PC-3 (cell line): ENCODE measurements around the gene CRYGB. TPM values are rescaled to one million over a fixed set of nuclear protein-coding genes. Genes with fewer than 3 reads are reported as not detected.

ENCODE experiments used
- ATAC-seq: fragments of 200-7000 bp; cut with Tn5 transposase; 2 replicates; pipeline ENCODE4 v1.9.1; 2020; ENCODE audit warnings: mild to moderate bottlenecking, moderate library complexity
- BruUV-seq: library from RNA; stranded (reverse); fragments of 400-500 nt; replicated peaks from 2 replicates; lab custom pipeline; 2021; lab: Mats Ljungman, UMichigan
- CTCF ChIA-PET: fragments of 300-600 bp; sonication (Branson Sonifier 250); formaldehyde crosslinking; loops from one replicate; lab custom pipeline; 2022; ENCODE audit warnings: antibody characterized with exemption; lab: Charles Lee
- POLR2A ChIA-PET: fragments of 300-600 bp; sonication (Branson Sonifier 250); formaldehyde crosslinking; loops from one replicate; lab custom pipeline; 2022; ENCODE audit warnings: antibody characterized with exemption; ENCODE audit not compliant: unreplicated experiment; lab: Charles Lee
- DNase-seq: peaks from one replicate; pipeline ENCODE4 v3.0.0-alpha.2; 2015
- H2AFZ ChIP-seq: fragments of 300-600 bp; sonication (generic); 2 replicates; pipeline ENCODE4 v1.6.0; 2016; ENCODE audit warnings: antibody characterized with exemption, low read length
- H3F3A ChIP-seq: fragments of 300-600 bp; sonication (generic); one replicate; pipeline ENCODE4 v1.6.0; 2017; ENCODE audit warnings: antibody characterized with exemption, low read length, control low read depth, mild to moderate bottlenecking; ENCODE audit not compliant: unreplicated experiment
- H3K27ac ChIP-seq: fragments of 300-600 bp; sonication (generic); 2 replicates; pipeline ENCODE4 v1.5.1; 2016; ENCODE audit warnings: mild to moderate bottlenecking, low read length
- H3K27me3 ChIP-seq: fragments of 300-600 bp; sonication (generic); 2 replicates; pipeline ENCODE4 v1.6.1; 2016; ENCODE audit warnings: low read length, mixed read lengths
- H3K36me3 ChIP-seq: fragments of 300-600 bp; sonication (generic); 2 replicates; pipeline ENCODE4 v1.6.1; 2016; ENCODE audit warnings: low read depth, mixed run types, low read length, mixed read lengths
- H3K4me1 ChIP-seq: fragments of 300-600 bp; sonication (generic); 2 replicates; pipeline ENCODE4 v1.5.1; 2016; ENCODE audit warnings: low read length; ENCODE audit not compliant: insufficient read depth
- H3K4me2 ChIP-seq: fragments of 300-600 bp; sonication (generic); 2 replicates; pipeline ENCODE4 v1.6.0; 2016; ENCODE audit warnings: low read length
- H3K4me3 ChIP-seq: fragments of 300-600 bp; sonication (generic); 2 replicates; pipeline ENCODE4 v1.5.1; 2016; ENCODE audit warnings: mild to moderate bottlenecking, low read length, mixed read lengths
- H3K79me2 ChIP-seq: fragments of 300-600 bp; sonication (generic); 2 replicates; pipeline ENCODE4 v1.6.1; 2017; ENCODE audit warnings: low read length, mixed read lengths
- H3K9ac ChIP-seq: fragments of 300-600 bp; sonication (generic); 2 replicates; pipeline ENCODE4 v1.6.0; 2016; ENCODE audit warnings: mild to moderate bottlenecking, low read length
- H3K9me2 ChIP-seq: fragments of 300-600 bp; sonication (generic); replicated peaks from 2 replicates; pipeline ENCODE4 v1.6.1; 2016; ENCODE audit warnings: mixed run types, low read length, mixed read lengths
- H3K9me3 ChIP-seq: fragments of 300-600 bp; sonication (generic); 2 replicates; pipeline ENCODE4 v1.6.1; 2016; ENCODE audit warnings: low read length, mixed read lengths
- H4K20me1 ChIP-seq: fragments of 300-600 bp; sonication (generic); 2 replicates; pipeline ENCODE4 v1.6.1; 2016; ENCODE audit warnings: low read length, mixed read lengths
- CTCF ChIP-seq: fragments of 300-600 bp; sonication (generic); conservative IDR thresholded peaks from 2 replicates; pipeline ENCODE4 v1.5.1; 2017; ENCODE audit warnings: antibody characterized with exemption, low read depth, mild to moderate bottlenecking, low read length
- EZH2 ChIP-seq: fragments of 300-600 bp; sonication (generic); IDR thresholded peaks from one replicate; pipeline ENCODE4 v1.6.1; 2017; ENCODE audit warnings: antibody characterized with exemption, mild to moderate bottlenecking, low read length; ENCODE audit not compliant: unreplicated experiment
- EZH2phosphoT487 ChIP-seq: fragments of 300-600 bp; sonication (generic); IDR thresholded peaks from 2 replicates; pipeline ENCODE4 v1.6.1; 2018; ENCODE audit warnings: mild to moderate bottlenecking, antibody characterized with exemption, low read length, borderline replicate concordance
- intact Hi-C: fragments of 100-400 bp; cut with micrococcal nuclease; formaldehyde crosslinking; loops from 2 replicates; pipeline ENCODE4 v1.9.0; 2023
- total RNA-seq: library from RNA; depleted of rRNA; stranded (reverse); fragments of >200 nt; gene quantifications from 2 replicates; pipeline ENCODE4 v1.2.3, GENCODE V29; 2014

CRYGB gene
- total RNA-seq, 1 experiment from 2014 or later = not detected

- Histone ChIP-seq H3K4me2 (no peak overlapping the region), H3K27me3 (0 out of 2 replicates have a peak, but pooled peaks cover 7% of the 10 kb centered on the region), H3F3A (no peaks in the 10 kb centered on the region), H3K4me3 (no peak overlapping the region), H4K20me1 (no peaks in the 10 kb centered on the region), H3K79me2 (no peaks in the 10 kb centered on the region), H2AFZ (no peak overlapping the region), H3K9ac (no peak overlapping the region), H3K4me1 (peaks cover 14% of the 10 kb centered on the region), H3K27ac (no peak overlapping the region), H3K9me3 (no peaks in the 10 kb centered on the region), H3K9me2 (no peaks in the 10 kb centered on the region), H3K36me3 (no peaks in the 10 kb centered on the region)
- ChIA-PET CTCF (no interaction called here), POLR2A (no interaction called here)
- TF ChIP-seq EZH2phosphoT487 (no peak), CTCF (no peak), EZH2 (no peak)
- intact Hi-C loops = no loop called here
- DNase-seq (no peak), ATAC-seq (no peak)
- BruUV-seq = no TSS peak
Measured at GRCh38 chr2:208189069-208189809, 43.3 kb upstream of the CRYGB start.

- H3F3A ChIP-seq = no peaks in the 10 kb centered on the region
- H3K4me1 ChIP-seq = no peaks in the 10 kb centered on the region; the same call in 1 of the 2 replicates
- ATAC-seq (no peak), DNase-seq (no peak)
- intact Hi-C loops = no loop called here
- no peaks in the 10 kb centered on the region for H3K9me3 ChIP-seq
- BruUV-seq = no TSS peak
- CTCF ChIA-PET = no interaction called here
- H3K9ac ChIP-seq = no peak overlapping the region
- no peaks in the 10 kb centered on the region for H4K20me1 ChIP-seq
- no peaks in the 10 kb centered on the region for H3K36me3 ChIP-seq
- H3K4me3 ChIP-seq = no peak overlapping the region
- H3K4me2 ChIP-seq = no peak overlapping the region
- TF ChIP-seq EZH2phosphoT487 = no peak
- no peak for TF ChIP-seq CTCF
- no peak for TF ChIP-seq EZH2
- POLR2A ChIA-PET = no interaction called here
- no peaks in the 10 kb centered on the region for H3K9me2 ChIP-seq
- no peaks in the 10 kb centered on the region for H3K79me2 ChIP-seq
- no peak overlapping the region for H3K27ac ChIP-seq
- H2AFZ ChIP-seq = no peak overlapping the region
- H3K27me3 ChIP-seq = 0 out of 2 replicates have a peak, but pooled peaks cover 9% of the 10 kb centered on the region
Measured at GRCh38 chr2:208186893-208187292, 40.9 kb upstream of the CRYGB start.

GRCh38 chr2:208186465-208186864, 40.5 kb upstream of the CRYGB start:
- ATAC-seq = no peak
- Histone ChIP-seq H3K4me2 (no peak overlapping the region), H2AFZ (no peak overlapping the region), H3K9me2 (no peaks in the 10 kb centered on the region), H3K9me3 (no peaks in the 10 kb centered on the region), H3K9ac (no peak overlapping the region), H3K36me3 (no peaks in the 10 kb centered on the region), H3F3A (no peaks in the 10 kb centered on the region), H3K4me1 (no peaks in the 10 kb centered on the region; the same call in 1 of the 2 replicates), H3K4me3 (no peak overlapping the region), H3K27ac (no peak overlapping the region), H3K27me3 (0 out of 2 replicates have a peak, but pooled peaks cover 9% of the 10 kb centered on the region), H4K20me1 (no peaks in the 10 kb centered on the region), H3K79me2 (no peaks in the 10 kb centered on the region)
- POLR2A ChIA-PET = no interaction called here
- intact Hi-C loops = no loop called here
- no peak for TF ChIP-seq CTCF
- no peak for TF ChIP-seq EZH2phosphoT487
- no peak for TF ChIP-seq EZH2
- CTCF ChIA-PET = no interaction called here
- no peak for DNase-seq
- BruUV-seq = no TSS peak
